Tibial nerve (tissue), 4 donors: ENCODE results near the gene FAM209A. TPM values are rescaled to one million over a fixed set of nuclear protein-coding genes. Genes with fewer than 3 reads are reported as not detected.

Experiments used
- DNase-seq, 2 donors: peaks; one replicate each; pipeline ENCODE4 v3.0.0-alpha.2; 2019; ENCODE audit warnings: low spot score in 2 of 2
- H3K27ac ChIP-seq, 4 donors: fragments of 200-600 bp; sonication (generic) in 3 of 4; one replicate each; pipeline ENCODE4 v1.5.1; 2017 to 2019; ENCODE audit warnings: mild to moderate bottlenecking in 1 of 4
- H3K27me3 ChIP-seq, 2 donors: fragments of 200-600 bp; sonication (generic) in 1 of 2; one replicate each; pipeline versions ENCODE4 v1.5.1 to v1.6.0; 2017 to 2019
- H3K36me3 ChIP-seq, 3 donors: fragments of 200-600 bp; sonication (generic); one replicate each; pipeline ENCODE4 v1.5.1; 2018 to 2019
- H3K4me1 ChIP-seq, 4 donors: fragments of 200-600 bp; sonication (generic) in 3 of 4; one replicate each; pipeline ENCODE4 v1.5.1; 2017 to 2019
- H3K4me3 ChIP-seq, 4 donors: fragments of 200-600 bp; sonication (generic) in 3 of 4; one replicate each; pipeline ENCODE4 v1.5.1; 2017 to 2019; ENCODE audit warnings: mild to moderate bottlenecking in 1 of 4, moderate library complexity in 1 of 4
- H3K9me3 ChIP-seq, 4 donors: fragments of 200-600 bp; sonication (generic) in 3 of 4; one replicate each; pipeline ENCODE4 v1.5.1; 2017 to 2019
- EP300 ChIP-seq, 2 donors: sonication (generic); formaldehyde crosslinking; IDR thresholded peaks; one replicate each; pipeline ENCODE4 v1.6.1; 2017; ENCODE audit warnings: antibody characterized with exemption in 2 of 2, mild to moderate bottlenecking in 1 of 2
- POLR2A ChIP-seq, 2 donors: fragments of 450-650 bp; IDR thresholded peaks; one replicate each; pipeline ENCODE4 v1.6.1; 2017; ENCODE audit warnings: antibody characterized with exemption in 2 of 2, mild to moderate bottlenecking in 2 of 2, moderate library complexity in 2 of 2
- WGBS, 2 donors: methylation state at CpG; one replicate each; pipeline ENCODE4 v1.1.5; 2018; 5-methylcytosine and 5-hydroxymethylcytosine counted together
- total RNA-seq, 4 donors: library from RNA; depleted of rRNA; stranded (reverse); fragments of >200 nt; gene quantifications; one replicate each; pipeline ENCODE4 v1.1.0, GENCODE V29; 2016
- TF ChIP-seq, protein P1 (sequence below), 5 experiments: fragments of 200-600 bp in 3 of 5; fragments of 450-650 bp in 2 of 5; sonication (generic) in 3 of 5; IDR thresholded peaks; one replicate each; pipeline ENCODE4 v1.5.1; 2016 to 2019; ENCODE audit warnings: antibody characterized with exemption in 5 of 5, mild to moderate bottlenecking in 3 of 5, moderate library complexity in 2 of 5

The FAM209A gene
- total RNA-seq, 4 donors from 2014 or later: not detected

DNA sequence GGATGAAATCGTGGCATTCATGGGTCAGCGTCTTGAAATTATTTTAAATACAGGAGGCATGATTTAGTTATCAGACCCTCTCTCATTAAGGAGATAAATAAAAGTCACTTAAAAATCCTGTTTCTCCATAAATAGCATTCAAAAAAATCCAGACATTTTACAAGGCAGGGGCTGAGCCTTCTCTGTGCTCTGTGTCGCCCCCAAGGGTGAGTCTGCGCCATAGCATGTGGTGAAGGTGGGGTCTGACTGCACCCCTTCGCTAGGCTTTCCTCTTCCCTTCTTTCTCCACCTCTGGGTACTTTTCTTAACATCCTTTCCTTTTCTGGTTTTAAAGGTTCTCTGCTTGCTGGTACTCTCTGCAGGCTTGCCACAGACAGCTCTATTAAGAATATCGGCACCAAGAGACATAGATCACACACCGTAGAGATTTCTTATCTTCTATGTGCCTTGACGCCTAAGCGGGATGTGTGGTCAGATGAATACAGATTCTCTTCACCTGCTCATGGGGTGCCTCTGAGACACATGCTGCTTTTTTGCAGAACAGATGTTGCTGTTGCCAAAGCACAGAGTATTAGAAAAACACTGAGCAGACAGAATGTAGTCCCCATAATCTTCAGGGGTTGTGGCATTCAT is 20.1 kb upstream of the FAM209A start:
- Histone ChIP-seq H3K9me3 (no peaks in the 10 kb centered on the region), H3K27ac (no peak overlapping the region), H3K27me3 (no peaks in the 10 kb centered on the region), H3K4me1 (no peaks in the 10 kb centered on the region), H3K4me3 (no peak overlapping the region), H3K36me3 (peaks cover 0 to 30% (median 0%) of the 10 kb centered on the region in 3 donors)
- TF ChIP-seq, protein P1, sequence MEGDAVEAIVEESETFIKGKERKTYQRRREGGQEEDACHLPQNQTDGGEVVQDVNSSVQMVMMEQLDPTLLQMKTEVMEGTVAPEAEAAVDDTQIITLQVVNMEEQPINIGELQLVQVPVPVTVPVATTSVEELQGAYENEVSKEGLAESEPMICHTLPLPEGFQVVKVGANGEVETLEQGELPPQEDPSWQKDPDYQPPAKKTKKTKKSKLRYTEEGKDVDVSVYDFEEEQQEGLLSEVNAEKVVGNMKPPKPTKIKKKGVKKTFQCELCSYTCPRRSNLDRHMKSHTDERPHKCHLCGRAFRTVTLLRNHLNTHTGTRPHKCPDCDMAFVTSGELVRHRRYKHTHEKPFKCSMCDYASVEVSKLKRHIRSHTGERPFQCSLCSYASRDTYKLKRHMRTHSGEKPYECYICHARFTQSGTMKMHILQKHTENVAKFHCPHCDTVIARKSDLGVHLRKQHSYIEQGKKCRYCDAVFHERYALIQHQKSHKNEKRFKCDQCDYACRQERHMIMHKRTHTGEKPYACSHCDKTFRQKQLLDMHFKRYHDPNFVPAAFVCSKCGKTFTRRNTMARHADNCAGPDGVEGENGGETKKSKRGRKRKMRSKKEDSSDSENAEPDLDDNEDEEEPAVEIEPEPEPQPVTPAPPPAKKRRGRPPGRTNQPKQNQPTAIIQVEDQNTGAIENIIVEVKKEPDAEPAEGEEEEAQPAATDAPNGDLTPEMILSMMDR (IDR thresholded peaks at IDR 0.05): peak in 1 of 5 experiments; percentile 6
- TF ChIP-seq EP300 (IDR thresholded peaks at IDR 0.05): no peak
- WGBS, 2 donors: 80 to 84% methylated on average over 9 of the region's 9 CpGs
- DNase-seq: no peak

DNA sequence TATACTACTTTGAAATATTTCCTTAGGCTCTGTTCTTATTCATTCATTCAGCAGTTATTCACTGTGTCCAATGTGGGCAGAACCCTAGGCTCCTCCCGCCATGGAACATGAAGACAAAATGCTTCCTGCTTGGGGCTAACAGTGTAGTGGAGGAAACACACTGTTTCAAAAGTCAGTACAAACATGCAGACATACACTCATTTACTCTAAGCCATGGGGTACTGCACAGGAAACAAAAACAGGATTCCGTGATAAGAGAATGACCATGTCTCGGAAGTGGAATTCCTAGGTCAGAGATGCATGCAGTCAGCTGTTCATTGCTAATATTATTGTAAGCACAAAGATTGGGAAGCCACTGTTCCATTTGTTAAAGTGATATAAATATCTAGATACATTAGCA is 18.4 kb upstream of the FAM209A start:
- 60 to 66% methylated on average over 3 of the region's 3 CpGs for WGBS, 2 donors
- TF ChIP-seq, protein P1 (IDR thresholded peaks at IDR 0.05): no peak
- TF ChIP-seq EP300 (IDR thresholded peaks at IDR 0.05): no peak
- TF ChIP-seq POLR2A (IDR thresholded peaks at IDR 0.05): no peak
- H3K9me3 ChIP-seq: no peaks in the 10 kb centered on the region
- no peak for DNase-seq
- no peaks in the 10 kb centered on the region for H3K27me3 ChIP-seq
- H3K4me1 ChIP-seq: no peaks in the 10 kb centered on the region
- H3K27ac ChIP-seq: no peak overlapping the region
- peaks cover 0 to 21% (median 0%) of the 10 kb centered on the region in 3 donors for H3K36me3 ChIP-seq
- no peak overlapping the region for H3K4me3 ChIP-seq

DNA sequence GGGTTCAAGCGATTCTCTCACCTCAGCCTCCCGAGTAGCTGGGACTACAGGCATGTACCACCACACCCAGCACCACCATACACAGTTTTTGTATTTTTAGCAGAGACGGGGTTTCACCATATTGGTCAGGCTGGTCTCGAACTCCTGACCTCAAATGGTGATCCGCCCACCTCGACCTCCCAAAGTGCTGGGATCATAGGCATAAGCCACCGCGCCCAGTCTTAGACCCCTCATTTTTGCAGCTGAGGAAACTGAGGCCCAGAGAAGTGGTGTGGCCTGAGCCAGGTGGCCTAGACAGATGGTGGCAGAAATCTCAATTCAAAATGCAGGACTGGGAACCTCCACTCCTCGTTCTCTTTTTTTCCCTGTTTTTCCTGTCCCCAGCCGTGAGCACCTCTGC is 12.6 kb upstream of the FAM209A start:
- H3K4me3 ChIP-seq: no peak overlapping the region
- no peak overlapping the region for H3K27ac ChIP-seq
- no peaks in the 10 kb centered on the region for H3K9me3 ChIP-seq
- 92% methylated on average over 10 of the region's 10 CpGs for WGBS, 2 donors
- H3K27me3 ChIP-seq: no peaks in the 10 kb centered on the region
- DNase-seq: no peak
- H3K36me3 ChIP-seq: peaks cover 0 to 56% (median 8%) of the 10 kb centered on the region in 3 donors
- H3K4me1 ChIP-seq: peaks cover 0 to 4% (median 0%) of the 10 kb centered on the region in 4 donors
- TF ChIP-seq POLR2A (IDR thresholded peaks at IDR 0.05): no peak
- TF ChIP-seq EP300 (IDR thresholded peaks at IDR 0.05): no peak
- TF ChIP-seq, protein P1 (IDR thresholded peaks at IDR 0.05): no peak

DNA sequence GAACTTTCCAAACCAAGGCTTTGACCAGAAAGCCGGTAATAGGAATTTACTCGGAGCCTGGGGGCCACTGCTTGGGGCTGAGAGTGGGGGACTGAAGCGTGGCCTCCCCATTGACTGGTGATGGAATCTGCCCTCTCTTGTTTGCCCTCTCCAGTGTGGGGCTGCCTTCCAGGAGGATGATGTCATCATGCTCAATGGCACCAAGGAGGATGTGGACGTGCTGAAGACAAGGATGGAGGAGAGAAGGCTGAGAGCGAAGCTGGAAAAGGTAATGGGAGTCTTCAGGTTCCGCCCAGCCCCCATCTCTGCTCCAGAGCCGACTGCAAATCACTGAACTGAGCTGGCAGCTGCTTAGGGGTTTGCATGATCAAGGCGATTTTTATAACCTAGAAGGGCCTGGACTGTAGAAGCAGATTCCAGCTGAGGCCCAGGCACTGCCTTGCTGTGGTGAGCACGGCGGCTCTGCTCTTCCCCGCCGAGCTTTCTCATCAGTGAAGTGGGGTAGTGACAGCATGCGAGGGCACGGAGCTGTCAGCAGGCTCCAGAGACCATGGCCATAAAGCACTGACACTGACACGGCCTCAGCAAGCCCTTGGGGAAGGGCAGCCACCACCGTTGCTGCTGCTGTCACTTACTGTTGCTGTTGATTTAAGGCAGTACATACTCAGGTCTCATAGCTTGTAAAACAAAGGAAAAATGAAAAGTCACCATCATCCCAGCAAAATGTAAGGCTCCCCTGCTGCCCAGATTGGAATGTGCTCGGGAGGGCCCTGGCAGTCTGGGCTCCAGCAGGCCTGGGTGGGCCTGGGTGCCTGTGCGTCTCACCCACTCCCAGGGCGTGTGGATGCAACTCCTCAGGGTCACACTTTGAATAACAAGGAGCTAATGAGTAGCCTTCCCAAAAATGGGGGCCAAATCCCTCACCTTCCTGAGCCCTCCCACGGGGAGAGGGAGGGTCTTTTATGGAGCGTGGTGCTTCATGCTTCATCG is 11.1 kb upstream of the FAM209A start:
- Histone ChIP-seq H3K9me3 (peaks cover 0 to 2% (median 0%) of the 10 kb centered on the region in 4 donors), H3K4me3 (no peak overlapping the region), H3K27me3 (no peaks in the 10 kb centered on the region), H3K27ac (no peak overlapping the region), H3K4me1 (peaks cover 0 to 4% (median 0%) of the 10 kb centered on the region in 4 donors), H3K36me3 (peaks cover 0 to 64% (median 22%) of the 10 kb centered on the region in 3 donors)
- no peak for TF ChIP-seq POLR2A (IDR thresholded peaks at IDR 0.05)
- TF ChIP-seq, protein P1 (IDR thresholded peaks at IDR 0.05): no peak
- no peak for TF ChIP-seq EP300 (IDR thresholded peaks at IDR 0.05)
- no peak for DNase-seq
- WGBS, 2 donors: 68 to 78% methylated on average over 22 of the region's 22 CpGs

DNA sequence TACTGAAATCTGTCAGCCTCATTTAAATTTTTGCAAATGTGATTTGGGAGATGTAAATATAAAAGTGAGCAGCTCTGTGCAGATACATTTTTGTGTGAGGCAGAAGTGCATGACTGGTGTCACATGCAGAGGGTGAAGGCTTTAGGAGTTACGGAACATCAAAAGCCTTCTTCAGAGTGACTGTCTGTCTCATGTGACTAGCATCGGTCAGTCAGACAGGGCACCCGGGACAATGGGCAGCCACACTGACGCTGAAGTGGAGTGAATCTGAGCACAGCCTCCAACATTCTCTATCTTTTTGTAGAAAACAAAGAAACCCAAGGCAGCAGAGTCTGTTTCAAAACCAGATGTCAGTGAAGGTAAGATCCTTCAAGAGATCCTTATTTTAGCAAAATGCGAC is 7.9 kb upstream of the FAM209A start:
- H3K4me1 ChIP-seq: peaks cover 0 to 4% (median 0%) of the 10 kb centered on the region in 4 donors
- no peak for TF ChIP-seq POLR2A (IDR thresholded peaks at IDR 0.05)
- TF ChIP-seq EP300 (IDR thresholded peaks at IDR 0.05): no peak
- TF ChIP-seq, protein P1 (IDR thresholded peaks at IDR 0.05): no peak
- no peaks in the 10 kb centered on the region for H3K27me3 ChIP-seq
- peaks cover 0 to 24% (median 6%) of the 10 kb centered on the region in 4 donors for H3K9me3 ChIP-seq
- no peak overlapping the region for H3K4me3 ChIP-seq
- H3K27ac ChIP-seq: no peak overlapping the region
- WGBS, 2 donors: 63 to 75% methylated on average over 5 of the region's 5 CpGs
- DNase-seq: no peak
- H3K36me3 ChIP-seq: peaks cover 5 to 90% (median 39%) of the 10 kb centered on the region in 3 donors
